Subcutaneous abdominal adipose tissue (tissue), 5 donors: ENCODE data around the gene RASIP1.
"Not testable (repeated sequence)": the region's sequence is repeated elsewhere in the genome, so short reads cannot be mapped to it uniquely, and the experiment has no call there.

Experiments used
- H3K27ac ChIP-seq: one replicate; pipeline ENCODE4 v1.7.0; 2013; ENCODE audit warnings: low read depth, mild to moderate bottlenecking, inconsistent platforms, low read length, moderate library complexity
- H3K27me3 ChIP-seq, 5 donors: one replicate each; pipeline ENCODE4 v1.7.0; 2013; ENCODE audit warnings: low read length in 5 of 5, inconsistent platforms in 1 of 5; ENCODE audit not compliant: control insufficient read depth in 5 of 5, insufficient read depth in 4 of 5
- H3K36me3 ChIP-seq, 5 donors: one replicate each; pipeline ENCODE4 v1.7.0; 2013; ENCODE audit warnings: low read length in 5 of 5; ENCODE audit not compliant: control insufficient read depth in 5 of 5, insufficient read depth in 5 of 5
- H3K4me1 ChIP-seq, 5 donors: one replicate each; pipeline ENCODE4 v1.7.0; 2013; ENCODE audit warnings: low read length in 5 of 5, mild to moderate bottlenecking in 3 of 5, moderate library complexity in 1 of 5; ENCODE audit not compliant: control insufficient read depth in 5 of 5, insufficient read depth in 5 of 5
- H3K4me3 ChIP-seq, 5 donors: one replicate each; pipeline ENCODE4 v1.7.0; 2013; ENCODE audit warnings: low read length in 5 of 5, low read depth in 1 of 5
- H3K9ac ChIP-seq, 5 donors: one replicate each; pipeline ENCODE4 v1.7.0; 2013; ENCODE audit warnings: low read length in 5 of 5, mild to moderate bottlenecking in 4 of 5, moderate library complexity in 3 of 5
- H3K9me3 ChIP-seq, 5 donors: one replicate each; pipeline ENCODE4 v1.7.0; 2013; ENCODE audit warnings: low read length in 5 of 5; ENCODE audit not compliant: control insufficient read depth in 5 of 5
- donor health status: healthy.
- donor health status: healthy.
- donor health status: healthy.
- donor health status: healthy.
- donor health status: healthy.

The RASIP1 gene, protein sequence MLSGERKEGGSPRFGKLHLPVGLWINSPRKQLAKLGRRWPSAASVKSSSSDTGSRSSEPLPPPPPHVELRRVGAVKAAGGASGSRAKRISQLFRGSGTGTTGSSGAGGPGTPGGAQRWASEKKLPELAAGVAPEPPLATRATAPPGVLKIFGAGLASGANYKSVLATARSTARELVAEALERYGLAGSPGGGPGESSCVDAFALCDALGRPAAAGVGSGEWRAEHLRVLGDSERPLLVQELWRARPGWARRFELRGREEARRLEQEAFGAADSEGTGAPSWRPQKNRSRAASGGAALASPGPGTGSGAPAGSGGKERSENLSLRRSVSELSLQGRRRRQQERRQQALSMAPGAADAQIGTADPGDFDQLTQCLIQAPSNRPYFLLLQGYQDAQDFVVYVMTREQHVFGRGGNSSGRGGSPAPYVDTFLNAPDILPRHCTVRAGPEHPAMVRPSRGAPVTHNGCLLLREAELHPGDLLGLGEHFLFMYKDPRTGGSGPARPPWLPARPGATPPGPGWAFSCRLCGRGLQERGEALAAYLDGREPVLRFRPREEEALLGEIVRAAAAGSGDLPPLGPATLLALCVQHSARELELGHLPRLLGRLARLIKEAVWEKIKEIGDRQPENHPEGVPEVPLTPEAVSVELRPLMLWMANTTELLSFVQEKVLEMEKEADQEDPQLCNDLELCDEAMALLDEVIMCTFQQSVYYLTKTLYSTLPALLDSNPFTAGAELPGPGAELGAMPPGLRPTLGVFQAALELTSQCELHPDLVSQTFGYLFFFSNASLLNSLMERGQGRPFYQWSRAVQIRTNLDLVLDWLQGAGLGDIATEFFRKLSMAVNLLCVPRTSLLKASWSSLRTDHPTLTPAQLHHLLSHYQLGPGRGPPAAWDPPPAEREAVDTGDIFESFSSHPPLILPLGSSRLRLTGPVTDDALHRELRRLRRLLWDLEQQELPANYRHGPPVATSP

DNA sequence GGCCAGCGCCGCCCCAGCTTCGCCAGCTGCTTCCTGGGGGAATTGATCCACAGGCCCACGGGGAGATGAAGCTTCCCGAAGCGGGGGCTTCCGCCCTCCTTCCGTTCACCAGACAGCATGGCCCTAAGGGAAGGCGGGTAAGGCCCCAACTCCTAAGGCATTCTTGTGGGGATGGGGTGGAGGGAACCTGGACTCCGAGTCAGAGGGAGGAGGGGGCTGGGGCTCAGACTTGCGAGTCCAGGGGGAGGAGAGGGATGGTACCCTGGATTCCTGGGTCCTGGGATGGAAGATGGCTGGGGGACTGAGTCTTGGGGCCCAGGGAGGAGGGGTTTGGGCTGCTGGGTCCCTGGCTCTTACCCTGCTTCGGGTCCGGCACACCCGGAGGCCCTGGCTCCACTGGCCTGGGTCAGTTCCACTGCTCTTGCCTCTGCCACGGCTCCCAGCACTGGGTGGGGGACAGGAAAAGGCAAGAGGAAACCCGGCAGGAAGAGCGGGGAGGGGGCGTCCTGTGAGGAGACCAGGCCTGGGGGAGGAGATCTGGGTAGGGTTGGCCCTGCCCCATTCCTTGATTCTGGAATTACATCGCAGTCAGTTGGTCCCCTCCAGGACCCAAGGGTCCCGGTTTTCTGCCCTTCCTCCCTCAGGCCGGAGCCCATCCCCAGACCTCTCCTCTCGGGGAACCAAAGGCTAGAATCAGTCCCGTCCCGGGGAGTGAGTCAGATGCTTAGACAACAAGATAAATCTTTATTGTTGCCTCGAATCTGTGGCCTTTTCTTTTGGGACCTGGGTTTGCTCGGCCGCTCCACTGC, at the start of gene RASIP1:
RASIP1 (minus strand) TSS at position 447 of the 809 bp plus-strand sequence; CDS start at position 119, 328 bp downstream.
- Histone ChIP-seq H3K9me3 (peaks cover 0 to 2% (median 0%) of the 10 kb centered on the region in 5 donors), H3K27ac (peak within 1 kb of the TSS; percentile 79), H3K9ac (peak within 1 kb of the TSS in 3 of 5 donors; percentile 67 to 86 (median 70)), H3K36me3 (peaks cover 0 to 2% (median 0%) of the 10 kb centered on the region in 5 donors), H3K27me3 (peaks cover 0 to 4% (median 3%) of the 10 kb centered on the region in 5 donors), H3K4me3 (peak within 1 kb of the TSS; percentile 60 to 88 (median 66)), H3K4me1 (peaks cover 2 to 38% (median 16%) of the 10 kb centered on the region in 5 donors)

- H3K4me3 ChIP-seq, H3K27me3 ChIP-seq, H3K9me3 ChIP-seq, H3K36me3 ChIP-seq, H3K27ac ChIP-seq, H3K4me1 ChIP-seq, H3K9ac ChIP-seq: not testable (repeated sequence)
Observed at GRCh38 chr19:48787331-48787730, 46.9 kb upstream of the RASIP1 start.

- not testable (repeated sequence) for H3K9ac ChIP-seq, H3K27ac ChIP-seq, H3K36me3 ChIP-seq, H3K27me3 ChIP-seq, H3K4me1 ChIP-seq, H3K9me3 ChIP-seq, H3K4me3 ChIP-seq
Observed at GRCh38 chr19:48786422-48786821, 46.0 kb upstream of the RASIP1 start.

DNA sequence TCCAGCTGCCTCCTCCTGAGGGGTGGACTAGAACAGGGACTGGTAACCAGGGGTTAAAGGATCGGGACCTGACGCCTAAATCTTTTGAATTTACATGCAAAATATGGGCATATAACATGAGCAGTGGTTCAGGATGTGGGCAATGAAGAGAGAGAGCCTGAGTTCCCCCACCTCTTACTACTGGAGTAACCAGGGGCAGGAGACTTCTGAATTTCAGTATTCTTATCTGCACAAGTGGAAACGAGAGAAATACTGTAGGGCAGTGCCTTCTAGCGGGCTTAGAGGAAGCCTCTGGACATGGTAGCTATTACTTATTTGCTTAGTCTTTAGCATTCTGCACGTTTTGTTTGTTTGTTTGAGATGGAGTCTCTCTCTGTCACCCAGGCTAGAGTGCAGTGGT, 44.1 kb upstream of the RASIP1 start:
- Histone ChIP-seq H3K4me1 (peaks cover 3 to 22% (median 9%) of the 10 kb centered on the region in 5 donors), H3K27me3 (no peaks in the 10 kb centered on the region), H3K4me3 (no peak overlapping the region), H3K36me3 (no peaks in the 10 kb centered on the region), H3K9ac (no peak overlapping the region), H3K27ac (no peak overlapping the region), H3K9me3 (no peaks in the 10 kb centered on the region)

DNA sequence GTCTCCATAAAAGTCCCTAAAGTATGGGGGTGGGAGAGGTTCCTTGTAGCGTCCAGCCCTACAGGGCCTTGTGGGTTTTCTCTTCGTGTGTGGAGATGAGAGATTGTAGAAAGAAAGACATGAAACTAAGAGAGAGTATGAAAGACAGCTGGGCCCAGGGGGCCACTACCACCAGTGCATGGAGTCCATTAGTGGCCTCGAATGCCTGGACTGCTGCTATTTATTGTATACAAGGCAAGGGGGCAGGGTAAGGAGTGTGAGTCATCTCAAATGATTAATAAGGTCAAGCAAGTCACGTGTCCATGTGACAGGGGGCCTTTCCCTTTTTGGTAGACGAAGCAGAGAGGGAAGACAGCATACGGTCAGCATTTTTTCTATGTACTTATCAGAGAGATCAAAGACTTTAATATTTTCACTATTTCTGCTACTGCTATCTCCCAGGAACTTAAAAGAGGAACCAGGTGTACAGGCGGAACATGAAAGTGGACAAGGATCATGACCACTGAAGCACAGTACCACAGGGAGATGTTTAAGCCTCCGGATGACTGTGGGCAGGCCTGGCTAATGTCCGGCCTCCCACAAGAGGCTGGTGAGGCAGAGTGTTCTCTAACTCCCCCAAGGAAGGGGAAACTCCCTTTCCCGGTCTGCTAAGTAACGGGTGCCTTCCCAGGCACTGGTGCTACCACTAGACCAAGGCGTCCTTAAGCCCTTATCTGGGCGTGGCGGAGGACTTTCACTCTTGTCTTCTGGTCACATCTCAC, 40.4 kb upstream of the RASIP1 start:
- no peaks in the 10 kb centered on the region for H3K27me3 ChIP-seq

GRCh38 chr19:48779636-48780035, 39.2 kb upstream of the RASIP1 start:
- Histone ChIP-seq H3K9ac (no peak overlapping the region), H3K4me3 (no peak overlapping the region), H3K27ac (no peak overlapping the region), H3K36me3 (no peaks in the 10 kb centered on the region), H3K4me1 (peaks cover 3 to 22% (median 9%) of the 10 kb centered on the region in 5 donors), H3K27me3 (no peaks in the 10 kb centered on the region), H3K9me3 (no peaks in the 10 kb centered on the region)

More for the DNA sequence above, 40.4 kb upstream of the RASIP1 start:
- Histone ChIP-seq H3K9me3 (no peaks in the 10 kb centered on the region), H3K27ac (peak overlapping the region; percentile 37), H3K36me3 (no peaks in the 10 kb centered on the region), H3K9ac (no peak overlapping the region), H3K4me3 (no peak overlapping the region), H3K4me1 (peaks cover 3 to 22% (median 9%) of the 10 kb centered on the region in 5 donors)

DNA sequence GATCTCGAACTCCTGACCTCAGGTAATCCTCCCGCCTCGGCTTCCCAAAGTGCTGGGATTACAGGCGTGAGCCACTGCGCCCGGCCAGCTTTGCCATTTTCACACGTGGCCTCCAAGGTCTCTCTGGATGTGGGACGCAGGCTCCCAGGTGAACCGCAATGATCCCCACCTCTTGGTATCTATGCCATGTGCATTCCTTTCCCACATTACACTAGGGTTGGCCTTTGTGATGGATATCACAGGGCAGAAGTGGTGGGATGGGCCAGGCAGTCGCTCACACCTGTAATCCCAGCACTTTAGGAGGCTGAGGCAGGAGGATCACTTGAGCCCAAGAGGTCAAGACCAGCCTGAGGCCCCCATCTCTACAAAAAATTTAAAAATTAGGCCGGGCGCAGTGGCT, 37.3 kb upstream of the RASIP1 start:
- Histone ChIP-seq H3K4me3 (no peak overlapping the region), H3K36me3 (no peaks in the 10 kb centered on the region), H3K4me1 (peaks cover 3 to 22% (median 9%) of the 10 kb centered on the region in 5 donors), H3K27me3 (no peaks in the 10 kb centered on the region), H3K9ac (no peak overlapping the region), H3K9me3 (no peaks in the 10 kb centered on the region), H3K27ac (no peak overlapping the region)

GRCh38 chr19:48777139-48777538, 36.7 kb upstream of the RASIP1 start:
- Histone ChIP-seq H3K9ac (no peak overlapping the region), H3K9me3 (no peaks in the 10 kb centered on the region), H3K27me3 (no peaks in the 10 kb centered on the region), H3K4me3 (no peak overlapping the region), H3K27ac (no peak overlapping the region), H3K4me1 (peaks cover 3 to 22% (median 11%) of the 10 kb centered on the region in 5 donors), H3K36me3 (no peaks in the 10 kb centered on the region)

GRCh38 chr19:48772503-48772953, 32.1 kb upstream of the RASIP1 start:
- peaks cover 0 to 2% (median 0%) of the 10 kb centered on the region in 5 donors for H3K27me3 ChIP-seq
- peaks cover 0 to 7% (median 2%) of the 10 kb centered on the region in 5 donors for H3K4me1 ChIP-seq
- no peaks in the 10 kb centered on the region for H3K36me3 ChIP-seq
- no peak overlapping the region for H3K4me3 ChIP-seq
- H3K27ac ChIP-seq: no peak overlapping the region
- H3K9ac ChIP-seq: no peak overlapping the region
- H3K9me3 ChIP-seq: no peaks in the 10 kb centered on the region
